NCI-H2196 treated with DMSO at 0.1 percent for 48 hours (cell line): Measurements from ENCODE around the gene COX8C.
"Not testable (repeated sequence)": the region's sequence is repeated elsewhere in the genome, so short reads cannot be mapped to it uniquely, and the experiment has no call there.

Experiments used
- DNase-seq: peaks from one replicate; lab custom pipeline; 2025; ENCODE audit not compliant: unreplicated experiment; lab: John Stamatoyannopoulos, UW

The COX8C gene

DNA sequence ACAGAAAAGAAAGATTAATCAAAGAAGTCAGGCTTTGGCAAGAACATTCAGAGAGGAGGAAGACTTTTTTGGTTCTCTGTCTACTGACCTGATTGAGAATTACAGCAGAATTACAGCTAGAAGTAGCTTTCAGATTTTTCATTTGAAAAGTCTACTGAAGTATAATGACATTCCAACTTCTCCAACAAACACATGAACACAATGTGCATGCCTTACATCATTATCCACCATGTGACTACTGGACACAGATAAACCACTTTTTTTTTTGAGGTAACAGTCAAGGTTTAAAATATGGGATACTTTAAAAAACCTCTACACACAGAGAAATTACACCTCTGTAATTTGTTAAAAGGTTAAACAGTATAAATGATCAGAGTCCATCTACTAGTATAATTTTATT, 26.5 kb upstream of the COX8C start:
- DNase-seq: no peak

GRCh38 chr14:93322929-93323599, 23.9 kb upstream of the COX8C start:
- DNase-seq: no peak

- no peak for DNase-seq
These were observed 23.3 kb upstream of the COX8C start for GRCh38 chr14:93323600-93324174.

- no peak for DNase-seq
These were observed 20.8 kb upstream of the COX8C start for GRCh38 chr14:93326196-93326595.

DNA sequence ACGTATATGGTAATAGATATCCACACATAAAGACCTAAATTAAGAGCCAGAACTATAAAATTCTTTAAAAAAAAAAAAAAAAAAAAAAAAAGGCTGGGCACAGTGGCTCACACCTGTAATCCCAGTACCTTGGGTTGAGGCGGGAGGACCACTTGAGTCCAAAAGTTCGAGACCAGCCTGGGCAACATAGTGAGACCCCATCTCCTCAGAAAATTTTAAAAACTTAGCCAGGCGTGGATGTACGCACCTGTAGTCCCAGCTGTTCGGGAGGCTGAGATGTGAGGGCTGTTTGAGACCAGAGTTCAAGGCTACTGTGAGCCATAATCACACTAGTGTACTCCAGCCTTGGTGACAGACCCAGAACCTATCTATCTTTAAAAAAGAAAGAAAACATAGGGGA, 18.4 kb upstream of the COX8C start:
- DNase-seq: no peak

- DNase-seq: no peak
These were observed 16.9 kb upstream of the COX8C start for GRCh38 chr14:93329965-93330608.

- no peak for DNase-seq
These were observed 16.4 kb upstream of the COX8C start for GRCh38 chr14:93330609-93331000.

GRCh38 chr14:93331002-93331727, 15.8 kb upstream of the COX8C start:
- no peak for DNase-seq

DNA sequence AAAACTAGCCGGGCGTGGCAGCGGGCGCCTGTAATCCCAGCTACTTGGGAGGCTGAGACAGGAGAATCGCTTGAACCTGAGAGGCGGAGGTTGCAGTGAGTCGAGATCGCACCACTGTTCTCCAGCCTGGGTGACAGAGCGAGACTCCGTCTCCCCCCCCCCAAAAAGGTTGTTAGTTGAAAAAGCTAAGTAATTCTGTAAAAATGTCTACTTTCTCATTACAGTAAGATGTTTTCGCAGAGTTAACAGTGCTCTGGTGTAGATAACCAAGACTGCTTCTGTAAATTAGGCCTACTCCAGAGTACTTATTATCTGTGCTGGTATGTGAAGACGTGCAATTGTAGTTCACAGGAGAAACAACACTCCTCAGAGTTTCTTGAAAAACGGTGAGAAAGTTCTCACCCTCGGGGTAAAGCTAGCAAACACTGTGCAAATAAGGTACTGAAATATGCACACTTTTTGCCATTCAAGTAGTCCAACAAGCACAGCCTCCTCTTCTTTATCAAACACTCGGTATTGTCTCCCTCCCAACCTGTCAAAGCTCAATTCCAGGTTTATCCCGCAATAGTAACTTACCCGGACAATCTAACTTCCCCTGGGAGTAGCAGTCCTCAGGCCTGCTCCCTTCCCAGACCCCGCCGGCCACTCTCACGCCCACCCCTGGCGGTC, 15.1 kb upstream of the COX8C start:
- no peak for DNase-seq

DNA sequence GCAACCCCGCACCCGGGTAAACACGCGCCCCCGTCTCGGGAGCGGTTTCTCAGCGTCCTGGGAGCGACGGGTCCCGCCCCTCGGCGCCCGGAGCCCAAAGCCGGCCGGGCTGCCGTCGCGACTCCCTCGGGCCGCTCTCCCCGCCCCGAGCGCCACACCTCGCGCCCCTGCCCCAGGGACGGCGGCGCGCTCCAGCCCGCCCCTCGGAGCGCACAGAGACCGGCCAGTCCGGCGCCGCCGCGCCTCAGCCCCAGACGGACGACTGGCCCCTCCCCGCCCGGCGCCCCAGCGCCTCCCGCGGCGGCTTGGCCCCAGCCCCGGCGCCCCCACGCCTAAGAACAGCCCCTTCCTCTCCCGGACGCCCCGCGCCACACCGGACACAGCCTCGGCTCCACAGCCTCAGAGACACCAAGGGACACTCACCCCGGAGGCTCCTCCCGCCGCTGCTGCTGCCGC, 14.6 kb upstream of the COX8C start:
- DNase-seq: no peak

GRCh38 chr14:93332853-93333630, 13.9 kb upstream of the COX8C start, which contains the start of gene BTBD7:
TSS of gene BTBD7 (minus strand) at chr14:93333036. CDS start at chr14:93296051, 36,985 bp downstream.
- peak; percentile 70 for DNase-seq

DNA sequence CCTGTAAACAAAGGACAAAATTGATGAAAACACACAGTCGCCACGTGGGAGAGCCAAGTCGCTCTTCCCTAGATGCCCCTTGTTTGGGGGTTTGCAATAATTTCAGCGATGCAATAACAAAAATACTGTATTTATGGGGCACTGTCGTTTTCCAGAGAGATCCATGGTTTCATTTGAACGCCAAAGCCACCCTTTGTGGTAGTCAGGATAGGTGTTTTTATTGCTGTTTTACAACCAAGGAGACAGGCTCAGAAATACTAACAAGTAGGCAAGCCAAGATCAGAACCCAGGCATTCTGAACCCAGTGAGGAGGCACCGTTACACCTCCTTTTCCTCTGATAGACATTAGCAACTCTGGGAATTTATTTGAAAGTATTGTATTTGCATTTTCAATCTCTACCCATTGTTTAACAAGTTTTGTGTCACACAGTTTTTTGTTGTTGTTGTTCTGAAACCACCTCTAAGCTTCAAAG, 13.3 kb upstream of the COX8C start:
- no peak for DNase-seq

- no peak for DNase-seq
These were observed 9.7 kb upstream of the COX8C start for GRCh38 chr14:93337143-93337753.

DNA sequence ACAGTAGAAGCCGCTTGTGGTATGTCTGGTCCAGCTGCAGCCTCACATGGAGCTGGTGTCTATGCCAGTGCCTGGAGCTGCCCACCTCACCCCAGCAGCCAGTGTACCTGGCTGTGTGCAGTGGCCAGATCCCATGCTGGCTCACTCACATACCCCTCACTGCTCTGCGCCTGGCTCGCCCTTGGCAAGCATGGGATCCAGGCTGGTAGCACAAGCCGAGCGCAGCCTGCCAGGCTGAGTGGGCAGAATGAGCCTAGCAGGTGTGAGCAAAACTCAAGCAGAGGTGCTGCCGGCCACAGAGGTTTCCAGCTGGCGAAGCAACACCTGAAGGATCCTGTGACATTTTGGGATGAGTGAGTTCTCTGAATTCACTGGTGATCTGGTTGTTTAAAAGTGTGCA, 9.1 kb upstream of the COX8C start:
- no peak for DNase-seq

DNA sequence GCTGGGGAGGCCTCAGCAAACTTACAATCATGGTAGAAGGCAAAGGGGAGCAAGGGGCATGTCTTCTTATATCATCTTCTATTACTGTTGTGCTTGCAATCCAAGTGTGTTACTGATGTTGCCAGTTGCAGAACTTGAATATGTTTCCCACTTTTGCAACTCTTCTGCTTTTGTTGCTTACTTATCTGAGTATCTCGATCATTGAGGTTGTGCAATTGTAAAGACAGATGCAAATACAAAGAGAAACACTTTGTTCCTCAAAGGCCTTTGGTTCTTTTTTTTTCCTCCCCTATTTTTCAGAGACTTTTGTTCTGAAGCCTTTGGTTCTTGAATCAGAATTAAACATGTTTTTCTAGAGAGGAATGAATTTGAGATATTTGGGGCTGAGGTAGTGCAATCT, 3.7 kb upstream of the COX8C start:
- DNase-seq: no peak

GRCh38 chr14:93343797-93344196, 3.2 kb upstream of the COX8C start:
- DNase-seq: no peak

DNA sequence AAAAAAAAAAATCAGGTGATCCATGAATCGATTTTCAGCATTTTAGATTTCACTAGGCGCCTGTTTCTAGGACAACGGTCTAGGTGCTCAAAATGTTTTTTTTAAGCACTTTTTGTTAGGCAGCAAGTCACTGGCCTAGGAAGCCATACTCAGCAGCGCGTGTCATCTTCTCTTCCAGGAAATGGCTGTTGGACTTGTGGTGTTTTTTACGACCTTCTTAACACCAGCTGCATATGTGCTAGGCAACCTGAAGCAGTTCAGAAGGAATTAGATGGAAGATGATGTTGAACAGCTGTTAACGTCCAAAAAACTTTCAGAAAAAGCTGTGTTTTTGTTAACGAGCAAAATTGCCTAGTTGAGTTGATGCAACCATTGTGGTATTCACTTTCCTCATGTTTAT, 868 bp downstream of the COX8C start:
- no peak for DNase-seq

DNA sequence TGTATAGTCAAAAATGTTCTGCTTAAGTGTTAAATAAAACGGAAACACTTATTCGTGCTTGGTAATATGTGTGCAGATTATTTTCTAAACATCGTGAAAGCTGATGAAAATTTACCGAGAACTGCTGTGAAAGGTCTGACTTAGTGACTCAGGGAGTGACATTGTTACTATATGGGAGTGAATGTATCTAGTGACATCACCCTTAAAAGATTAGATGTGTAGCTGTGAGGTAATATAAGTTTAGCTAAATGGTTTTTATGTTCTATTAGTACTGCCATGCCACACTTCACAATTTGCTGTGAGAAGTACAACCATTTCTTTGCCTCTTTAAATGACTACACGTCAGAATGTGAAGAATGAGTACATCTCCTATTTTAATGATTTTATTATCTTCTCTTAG, 1.3 kb downstream of the COX8C start:
- DNase-seq: no peak

- DNase-seq: not testable (repeated sequence)
These were observed 7.9 kb downstream of the COX8C start for GRCh38 chr14:93354873-93355272.
